SW480 (cell line): ENCODE results near the gene PLEKHA4.
"Not testable (repeated sequence)": the region's sequence is repeated elsewhere in the genome, so short reads cannot be mapped to it uniquely, and the experiment has no call there.

Experiments used
- DNase-seq: peaks from one replicate; pipeline ENCODE4 v3.0.0-alpha.2; 2016; ENCODE audit warnings: low spot score

PLEKHA4 gene

GRCh38 chr19:48796298-48797083 is 71.9 kb downstream of the PLEKHA4 start:
- DNase-seq = no peak

- no peak for DNase-seq
Observed at GRCh38 chr19:48795685-48796070, 72.7 kb downstream of the PLEKHA4 start.

- peak; percentile 96 for DNase-seq
Observed at GRCh38 chr19:48795055-48795684, 73.2 kb downstream of the PLEKHA4 start.

GRCh38 chr19:48794291-48794690 is 74.1 kb downstream of the PLEKHA4 start:
- no peak for DNase-seq

GRCh38 chr19:48793271-48793670 is 75.1 kb downstream of the PLEKHA4 start:
- DNase-seq = no peak

- DNase-seq = not testable (repeated sequence)
Observed at GRCh38 chr19:48787331-48787730, 81.1 kb downstream of the PLEKHA4 start.
